WTC11 (cell line): ENCODE measurements around the gene KCNC2. TPM values are rescaled to one million over a fixed set of nuclear protein-coding genes. Genes with fewer than 3 reads are reported as not detected.

Source experiments
- ATAC-seq: fragments of 200-7000 bp; cut with Tn5 transposase; 2 replicates; pipeline ENCODE4 v1.10.0; 2021; ENCODE audit warnings: mild to moderate bottlenecking, moderate library complexity
- CTCF ChIA-PET: fragments of 300-600 bp; sonication (Branson Sonifier 250); formaldehyde crosslinking; loops from one replicate; lab custom pipeline; 2021; ENCODE audit warnings: antibody characterized with exemption; lab: Charles Lee
- POLR2A ChIA-PET: fragments of 350-600 bp; sonication (Branson Sonifier 250); formaldehyde crosslinking; loops from one replicate; lab custom pipeline; 2021; ENCODE audit warnings: antibody characterized with exemption; lab: Charles Lee
- DNase-seq: peaks from one replicate; pipeline ENCODE4 v3.0.0; 2021; ENCODE audit warnings: low spot score
- H3K27ac Mint-ChIP-seq: 2 replicates; pipeline ENCODE4 v1.8.0; 2021; ENCODE audit warnings: mixed read lengths
- H3K27me3 Mint-ChIP-seq: 2 replicates; pipeline ENCODE4 v1.8.0; 2021; ENCODE audit warnings: low read depth, mild to moderate bottlenecking, moderate library complexity, mixed read lengths
- H3K36me3 Mint-ChIP-seq: 2 replicates; pipeline ENCODE4 v1.8.0; 2021; ENCODE audit warnings: mixed read lengths
- H3K4me1 Mint-ChIP-seq: 2 replicates; pipeline ENCODE4 v1.8.0; 2022; ENCODE audit warnings: mixed read lengths
- H3K4me3 Mint-ChIP-seq: 2 replicates; pipeline ENCODE4 v1.8.0; 2021; ENCODE audit warnings: mild to moderate bottlenecking, moderate library complexity, mixed read lengths
- H3K9me3 Mint-ChIP-seq: 2 replicates; pipeline ENCODE4 v1.8.0; 2021; ENCODE audit warnings: mixed read lengths
- ATF1 ChIP-seq: sonication (generic); formaldehyde crosslinking; IDR thresholded peaks from 2 replicates; pipeline ENCODE4 v1.8.1; 2023; ENCODE audit warnings: mild to moderate bottlenecking, moderate library complexity, missing genetic modification reagents
- CREB1 ChIP-seq: sonication (generic); formaldehyde crosslinking; IDR thresholded peaks from 2 replicates; pipeline ENCODE4 v1.8.0; 2023; ENCODE audit warnings: mild to moderate bottlenecking, missing genetic modification reagents
- ESRRA ChIP-seq: sonication (generic); formaldehyde crosslinking; IDR thresholded peaks from 2 replicates; pipeline ENCODE4 v1.8.1; 2022; ENCODE audit warnings: mild to moderate bottlenecking, missing genetic modification reagents, borderline replicate concordance
- ETV6 ChIP-seq: sonication (generic); formaldehyde crosslinking; IDR thresholded peaks from 2 replicates; pipeline ENCODE4 v1.8.1; 2022; ENCODE audit warnings: mild to moderate bottlenecking, missing genetic modification reagents
- FOXJ3 ChIP-seq: sonication (generic); formaldehyde crosslinking; IDR thresholded peaks from 2 replicates; pipeline ENCODE4 v1.9.0; 2021; ENCODE audit warnings: missing genetic modification reagents, mild to moderate bottlenecking, borderline replicate concordance
- FOXP1 ChIP-seq: sonication (generic); formaldehyde crosslinking; IDR thresholded peaks from 2 replicates; pipeline ENCODE4 v1.8.0; 2022; ENCODE audit warnings: missing genetic modification reagents, mild to moderate bottlenecking, moderate library complexity, borderline replicate concordance
- NR1H2 ChIP-seq: sonication (generic); formaldehyde crosslinking; IDR thresholded peaks from 2 replicates; pipeline ENCODE4 v1.9.0; 2021; ENCODE audit warnings: mild to moderate bottlenecking, moderate library complexity, missing genetic modification reagents
- RORB ChIP-seq: fragments of 250-450 bp; sonication (Bioruptor Pico); IDR thresholded peaks from 2 replicates; pipeline ENCODE4 v1.9.0; 2021; ENCODE audit warnings: mild to moderate bottlenecking
- TEAD4 ChIP-seq: sonication (generic); formaldehyde crosslinking; IDR thresholded peaks from 2 replicates; pipeline ENCODE4 v1.8.0; 2022; ENCODE audit warnings: mild to moderate bottlenecking, missing genetic modification reagents
- ZNF121 ChIP-seq: sonication (generic); formaldehyde crosslinking; IDR thresholded peaks from 2 replicates; pipeline ENCODE4 v1.8.0; 2023; ENCODE audit warnings: missing genetic modification reagents
- ZNF232 ChIP-seq: sonication (generic); formaldehyde crosslinking; IDR thresholded peaks from 2 replicates; pipeline ENCODE4 v1.8.0; 2022; ENCODE audit warnings: mild to moderate bottlenecking, missing genetic modification reagents
- ZNF263 ChIP-seq: sonication (generic); formaldehyde crosslinking; IDR thresholded peaks from 2 replicates; pipeline ENCODE4 v1.8.1; 2022; ENCODE audit warnings: low read depth, mild to moderate bottlenecking, moderate library complexity, missing genetic modification reagents
- ZNF317 ChIP-seq: sonication (generic); formaldehyde crosslinking; IDR thresholded peaks from 2 replicates; pipeline ENCODE4 v1.8.1; 2023; ENCODE audit warnings: low read depth, mild to moderate bottlenecking, moderate library complexity, missing genetic modification reagents, borderline replicate concordance
- total RNA-seq: library from RNA; stranded (reverse); gene quantifications from 3 replicates; pipeline ENCODE4 v1.2.3, GENCODE V29; 2021
- TF ChIP-seq, protein P1 (sequence below): fragments of 250-450 bp; sonication (Bioruptor Pico); IDR thresholded peaks from 2 replicates; pipeline ENCODE4 v1.9.0; 2021; ENCODE audit warnings: moderate library complexity, mild to moderate bottlenecking, inconsistent platforms, borderline replicate concordance
- TF ChIP-seq, protein P2 (sequence below): fragments of 250-450 bp; sonication (Bioruptor Pico); IDR thresholded peaks from 2 replicates; pipeline ENCODE4 v1.8.0; 2021; ENCODE audit warnings: mild to moderate bottlenecking
- TF ChIP-seq, protein P3 (sequence below): sonication (generic); formaldehyde crosslinking; IDR thresholded peaks from 2 replicates; pipeline ENCODE4 v1.8.1; 2022; ENCODE audit warnings: missing genetic modification reagents, borderline replicate concordance
- TF ChIP-seq, protein P4 (sequence below): sonication (generic); formaldehyde crosslinking; IDR thresholded peaks from 2 replicates; pipeline ENCODE4 v1.8.0; 2022; ENCODE audit warnings: mild to moderate bottlenecking, missing genetic modification reagents
- TF ChIP-seq, protein P5 (sequence below): sonication (generic); formaldehyde crosslinking; IDR thresholded peaks from 2 replicates; pipeline ENCODE4 v1.8.0; 2022; ENCODE audit warnings: mild to moderate bottlenecking, missing genetic modification reagents
- TF ChIP-seq, protein P6 (sequence below): sonication (generic); formaldehyde crosslinking; IDR thresholded peaks from 2 replicates; pipeline ENCODE4 v1.8.0; 2022; ENCODE audit warnings: missing genetic modification reagents
- TF ChIP-seq, protein P7 (sequence below): sonication (generic); formaldehyde crosslinking; conservative IDR thresholded peaks from 2 replicates; pipeline ENCODE4 v1.8.1; 2023; ENCODE audit warnings: mild to moderate bottlenecking, low read depth, missing genetic modification reagents, moderate library complexity

The KCNC2 gene
- total RNA-seq, 1 experiment from 2014 or later, result not detected

DNA sequence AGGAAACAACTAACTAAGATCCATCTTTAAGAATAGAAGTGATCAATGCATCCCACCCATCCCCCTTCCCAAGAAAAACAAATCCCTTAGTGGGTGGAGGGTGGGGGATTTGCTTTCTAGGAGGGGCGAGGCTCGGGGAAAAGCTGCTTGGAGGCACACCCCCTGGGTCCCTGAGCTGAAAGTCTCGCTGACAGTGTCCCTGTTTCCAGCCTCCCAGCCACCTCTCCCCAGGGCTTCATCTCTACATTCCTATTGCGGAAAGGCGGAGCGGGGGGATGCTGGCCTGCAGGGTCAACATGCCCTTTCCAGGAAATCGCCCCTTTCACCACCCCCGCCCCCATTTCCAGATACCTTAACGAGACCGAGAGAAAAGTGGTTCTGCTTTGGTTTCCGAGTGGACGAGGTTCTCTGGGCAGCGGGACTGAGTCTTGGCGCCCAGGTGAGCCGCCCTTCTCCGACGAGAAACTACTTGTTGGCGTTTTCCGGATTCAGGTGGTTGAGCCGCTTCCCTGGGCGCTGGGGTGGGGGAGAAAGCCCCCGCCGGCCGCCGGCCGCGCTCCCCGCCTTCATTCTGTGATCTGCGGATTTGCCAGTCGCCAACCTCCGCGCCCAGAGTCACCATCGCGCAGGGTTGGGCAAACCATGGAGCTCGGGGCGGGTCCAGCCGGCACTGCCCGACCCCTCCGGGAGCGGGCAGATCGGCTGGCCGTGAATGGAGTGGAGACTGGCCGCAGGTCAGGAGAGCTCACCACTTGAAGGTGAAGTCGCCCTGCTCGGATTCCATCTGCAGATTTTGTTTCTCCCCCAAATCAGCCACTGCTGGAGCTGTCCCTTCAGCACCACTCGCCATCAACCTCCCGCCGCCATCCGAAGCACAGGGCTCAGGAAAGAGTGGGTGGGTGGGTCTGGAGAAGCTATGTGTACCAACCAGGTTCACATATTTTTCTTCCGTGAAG, 505 bp downstream of the KCNC2 start (continued):
- TF ChIP-seq FOXJ3 (CRISPR knock-in tag) (no peak), ZNF317 (0 out of 2 replicates have a peak, but pooled peaks have one; percentile 32), TEAD4 (no peak), CREB1 (CRISPR knock-in tag) (no peak), ESRRA (CRISPR knock-in tag) (0 out of 2 replicates have a peak, but pooled peaks have one; percentile 31), ZNF263 (CRISPR knock-in tag) (no peak), ZNF232 (peak; percentile 68; the same call in 1 of the 2 replicates), RORB (no peak), NR1H2 (no peak), FOXP1 (CRISPR knock-in tag) (0 out of 2 replicates have a peak, but pooled peaks have one; percentile 30), ATF1 (CRISPR knock-in tag) (no peak)
- TF ChIP-seq, protein P1, sequence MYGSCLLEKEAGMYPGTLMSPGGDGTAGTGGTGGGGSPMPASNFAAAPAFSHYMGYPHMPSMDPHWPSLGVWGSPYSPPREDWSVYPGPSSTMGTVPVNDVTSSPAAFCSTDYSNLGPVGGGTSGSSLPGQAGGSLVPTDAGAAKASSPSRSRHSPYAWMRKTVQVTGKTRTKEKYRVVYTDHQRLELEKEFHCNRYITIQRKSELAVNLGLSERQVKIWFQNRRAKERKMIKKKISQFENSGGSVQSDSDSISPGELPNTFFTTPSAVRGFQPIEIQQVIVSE (CRISPR knock-in tag), result no peak
- TF ChIP-seq, protein P2, sequence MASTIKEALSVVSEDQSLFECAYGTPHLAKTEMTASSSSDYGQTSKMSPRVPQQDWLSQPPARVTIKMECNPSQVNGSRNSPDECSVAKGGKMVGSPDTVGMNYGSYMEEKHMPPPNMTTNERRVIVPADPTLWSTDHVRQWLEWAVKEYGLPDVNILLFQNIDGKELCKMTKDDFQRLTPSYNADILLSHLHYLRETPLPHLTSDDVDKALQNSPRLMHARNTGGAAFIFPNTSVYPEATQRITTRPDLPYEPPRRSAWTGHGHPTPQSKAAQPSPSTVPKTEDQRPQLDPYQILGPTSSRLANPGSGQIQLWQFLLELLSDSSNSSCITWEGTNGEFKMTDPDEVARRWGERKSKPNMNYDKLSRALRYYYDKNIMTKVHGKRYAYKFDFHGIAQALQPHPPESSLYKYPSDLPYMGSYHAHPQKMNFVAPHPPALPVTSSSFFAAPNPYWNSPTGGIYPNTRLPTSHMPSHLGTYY, result no peak
- TF ChIP-seq, protein P3, sequence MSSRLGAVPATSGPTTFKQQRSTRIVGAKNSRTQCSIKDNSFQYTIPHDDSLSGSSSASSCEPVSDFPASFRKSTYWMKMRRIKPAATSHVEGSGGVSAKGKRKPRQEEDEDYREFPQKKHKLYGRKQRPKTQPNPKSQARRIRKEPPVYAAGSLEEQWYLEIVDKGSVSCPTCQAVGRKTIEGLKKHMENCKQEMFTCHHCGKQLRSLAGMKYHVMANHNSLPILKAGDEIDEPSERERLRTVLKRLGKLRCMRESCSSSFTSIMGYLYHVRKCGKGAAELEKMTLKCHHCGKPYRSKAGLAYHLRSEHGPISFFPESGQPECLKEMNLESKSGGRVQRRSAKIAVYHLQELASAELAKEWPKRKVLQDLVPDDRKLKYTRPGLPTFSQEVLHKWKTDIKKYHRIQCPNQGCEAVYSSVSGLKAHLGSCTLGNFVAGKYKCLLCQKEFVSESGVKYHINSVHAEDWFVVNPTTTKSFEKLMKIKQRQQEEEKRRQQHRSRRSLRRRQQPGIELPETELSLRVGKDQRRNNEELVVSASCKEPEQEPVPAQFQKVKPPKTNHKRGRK, result no peak
- TF ChIP-seq, protein P4, sequence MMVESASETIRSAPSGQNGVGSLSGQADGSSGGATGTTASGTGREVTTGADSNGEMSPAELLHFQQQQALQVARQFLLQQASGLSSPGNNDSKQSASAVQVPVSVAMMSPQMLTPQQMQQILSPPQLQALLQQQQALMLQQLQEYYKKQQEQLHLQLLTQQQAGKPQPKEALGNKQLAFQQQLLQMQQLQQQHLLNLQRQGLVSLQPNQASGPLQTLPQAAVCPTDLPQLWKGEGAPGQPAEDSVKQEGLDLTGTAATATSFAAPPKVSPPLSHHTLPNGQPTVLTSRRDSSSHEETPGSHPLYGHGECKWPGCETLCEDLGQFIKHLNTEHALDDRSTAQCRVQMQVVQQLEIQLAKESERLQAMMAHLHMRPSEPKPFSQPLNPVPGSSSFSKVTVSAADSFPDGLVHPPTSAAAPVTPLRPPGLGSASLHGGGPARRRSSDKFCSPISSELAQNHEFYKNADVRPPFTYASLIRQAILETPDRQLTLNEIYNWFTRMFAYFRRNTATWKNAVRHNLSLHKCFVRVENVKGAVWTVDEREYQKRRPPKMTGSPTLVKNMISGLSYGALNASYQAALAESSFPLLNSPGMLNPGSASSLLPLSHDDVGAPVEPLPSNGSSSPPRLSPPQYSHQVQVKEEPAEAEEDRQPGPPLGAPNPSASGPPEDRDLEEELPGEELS, result peak; percentile 47; the same call in 1 of the 2 replicates
- TF ChIP-seq, protein P5, sequence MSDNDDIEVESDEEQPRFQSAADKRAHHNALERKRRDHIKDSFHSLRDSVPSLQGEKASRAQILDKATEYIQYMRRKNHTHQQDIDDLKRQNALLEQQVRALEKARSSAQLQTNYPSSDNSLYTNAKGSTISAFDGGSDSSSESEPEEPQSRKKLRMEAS, result no peak

DNA sequence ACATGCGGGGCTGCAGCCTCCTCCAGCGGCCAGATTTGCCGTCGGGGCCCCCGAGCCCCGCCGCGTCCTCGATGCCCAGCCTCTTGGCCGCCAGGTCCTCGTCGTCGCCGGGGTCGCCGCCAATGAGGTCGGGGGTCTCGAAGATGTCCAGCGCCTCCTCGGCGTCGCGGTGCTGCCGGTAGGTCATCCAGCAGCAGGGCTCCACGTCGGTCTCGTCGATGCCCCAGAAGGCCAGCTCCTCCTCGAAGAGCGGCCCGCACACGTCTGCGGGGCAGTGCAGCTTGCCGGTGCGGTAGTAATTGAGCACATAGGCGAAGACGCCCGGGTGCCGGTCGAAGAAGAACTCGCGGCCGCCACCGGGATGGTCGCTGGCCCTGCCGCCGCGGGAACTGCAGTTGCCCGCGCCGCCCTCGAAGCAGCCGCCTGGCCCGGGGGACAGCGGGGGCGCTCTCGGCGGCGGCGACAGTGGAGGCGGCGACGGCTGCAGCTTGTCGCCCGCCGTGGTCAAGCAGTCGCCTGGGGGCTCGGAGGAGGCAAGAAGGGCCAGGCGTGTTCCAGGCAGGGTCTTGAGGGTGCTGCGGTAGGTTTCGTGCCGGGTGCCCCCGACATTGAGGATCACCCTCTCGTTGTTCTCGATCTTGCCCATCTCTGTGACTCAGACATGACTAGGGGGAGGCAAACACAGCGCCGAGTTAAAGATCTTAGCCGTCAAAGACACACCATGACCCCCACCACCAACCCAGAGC, 2.1 kb downstream of the KCNC2 start:
- Mint-ChIP-seq H3K9me3 (no peaks in the 10 kb centered on the region), H3K4me3 (peak overlapping the region; percentile 73), H3K36me3 (no peaks in the 10 kb centered on the region), H3K4me1 (peaks cover 15% of the 10 kb centered on the region), H3K27me3 (peaks cover 61% of the 10 kb centered on the region), H3K27ac (no peak overlapping the region)
- DNase-seq (peak; percentile 65), ATAC-seq (peak; percentile 67)
- CTCF ChIA-PET, result no interaction called here
- POLR2A ChIA-PET, result interaction anchor here (0.6 kb wide), 1 partner anchor 1994 kb away, joined by 3 read pairs; no protein-coding TSS in a partner anchor
- TF ChIP-seq, protein P6, sequence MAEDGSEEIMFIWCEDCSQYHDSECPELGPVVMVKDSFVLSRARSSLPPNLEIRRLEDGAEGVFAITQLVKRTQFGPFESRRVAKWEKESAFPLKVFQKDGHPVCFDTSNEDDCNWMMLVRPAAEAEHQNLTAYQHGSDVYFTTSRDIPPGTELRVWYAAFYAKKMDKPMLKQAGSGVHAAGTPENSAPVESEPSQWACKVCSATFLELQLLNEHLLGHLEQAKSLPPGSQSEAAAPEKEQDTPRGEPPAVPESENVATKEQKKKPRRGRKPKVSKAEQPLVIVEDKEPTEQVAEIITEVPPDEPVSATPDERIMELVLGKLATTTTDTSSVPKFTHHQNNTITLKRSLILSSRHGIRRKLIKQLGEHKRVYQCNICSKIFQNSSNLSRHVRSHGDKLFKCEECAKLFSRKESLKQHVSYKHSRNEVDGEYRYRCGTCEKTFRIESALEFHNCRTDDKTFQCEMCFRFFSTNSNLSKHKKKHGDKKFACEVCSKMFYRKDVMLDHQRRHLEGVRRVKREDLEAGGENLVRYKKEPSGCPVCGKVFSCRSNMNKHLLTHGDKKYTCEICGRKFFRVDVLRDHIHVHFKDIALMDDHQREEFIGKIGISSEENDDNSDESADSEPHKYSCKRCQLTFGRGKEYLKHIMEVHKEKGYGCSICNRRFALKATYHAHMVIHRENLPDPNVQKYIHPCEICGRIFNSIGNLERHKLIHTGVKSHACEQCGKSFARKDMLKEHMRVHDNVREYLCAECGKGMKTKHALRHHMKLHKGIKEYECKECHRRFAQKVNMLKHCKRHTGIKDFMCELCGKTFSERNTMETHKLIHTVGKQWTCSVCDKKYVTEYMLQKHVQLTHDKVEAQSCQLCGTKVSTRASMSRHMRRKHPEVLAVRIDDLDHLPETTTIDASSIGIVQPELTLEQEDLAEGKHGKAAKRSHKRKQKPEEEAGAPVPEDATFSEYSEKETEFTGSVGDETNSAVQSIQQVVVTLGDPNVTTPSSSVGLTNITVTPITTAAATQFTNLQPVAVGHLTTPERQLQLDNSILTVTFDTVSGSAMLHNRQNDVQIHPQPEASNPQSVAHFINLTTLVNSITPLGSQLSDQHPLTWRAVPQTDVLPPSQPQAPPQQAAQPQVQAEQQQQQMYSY (CRISPR knock-in tag), result no peak
- TF ChIP-seq, protein P7, sequence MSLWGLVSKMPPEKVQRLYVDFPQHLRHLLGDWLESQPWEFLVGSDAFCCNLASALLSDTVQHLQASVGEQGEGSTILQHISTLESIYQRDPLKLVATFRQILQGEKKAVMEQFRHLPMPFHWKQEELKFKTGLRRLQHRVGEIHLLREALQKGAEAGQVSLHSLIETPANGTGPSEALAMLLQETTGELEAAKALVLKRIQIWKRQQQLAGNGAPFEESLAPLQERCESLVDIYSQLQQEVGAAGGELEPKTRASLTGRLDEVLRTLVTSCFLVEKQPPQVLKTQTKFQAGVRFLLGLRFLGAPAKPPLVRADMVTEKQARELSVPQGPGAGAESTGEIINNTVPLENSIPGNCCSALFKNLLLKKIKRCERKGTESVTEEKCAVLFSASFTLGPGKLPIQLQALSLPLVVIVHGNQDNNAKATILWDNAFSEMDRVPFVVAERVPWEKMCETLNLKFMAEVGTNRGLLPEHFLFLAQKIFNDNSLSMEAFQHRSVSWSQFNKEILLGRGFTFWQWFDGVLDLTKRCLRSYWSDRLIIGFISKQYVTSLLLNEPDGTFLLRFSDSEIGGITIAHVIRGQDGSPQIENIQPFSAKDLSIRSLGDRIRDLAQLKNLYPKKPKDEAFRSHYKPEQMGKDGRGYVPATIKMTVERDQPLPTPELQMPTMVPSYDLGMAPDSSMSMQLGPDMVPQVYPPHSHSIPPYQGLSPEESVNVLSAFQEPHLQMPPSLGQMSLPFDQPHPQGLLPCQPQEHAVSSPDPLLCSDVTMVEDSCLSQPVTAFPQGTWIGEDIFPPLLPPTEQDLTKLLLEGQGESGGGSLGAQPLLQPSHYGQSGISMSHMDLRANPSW, result no peak
- TF ChIP-seq ETV6 (CRISPR knock-in tag) (no peak), ZNF121 (CRISPR knock-in tag) (no peak)
